Progenitor cell of endocrine pancreas (in vitro differentiated cells): Measurements from ENCODE around the gene KRIT1. TPM values are rescaled to one million over a fixed set of nuclear protein-coding genes. Genes with fewer than 3 reads are reported as not detected.

Source experiments
- DNase-seq: peaks from one replicate; pipeline ENCODE4 v3.0.0; 2021; ENCODE audit warnings: low spot score; ENCODE audit not compliant: unreplicated experiment
- H3K27ac Mint-ChIP-seq: 2 replicates; pipeline ENCODE4 v1.8.0; 2021; ENCODE audit warnings: mild to moderate bottlenecking, moderate library complexity, mixed read lengths
- H3K27me3 Mint-ChIP-seq: 2 replicates; pipeline ENCODE4 v1.8.0; 2021; ENCODE audit warnings: mixed read lengths
- H3K36me3 Mint-ChIP-seq: 2 replicates; pipeline ENCODE4 v1.8.0; 2022; ENCODE audit warnings: mixed read lengths; ENCODE audit not compliant: insufficient read depth
- H3K4me1 Mint-ChIP-seq: 2 replicates; pipeline ENCODE4 v1.8.0; 2021; ENCODE audit warnings: low read depth, mixed read lengths
- H3K4me3 Mint-ChIP-seq: 2 replicates; pipeline ENCODE4 v1.8.0; 2021; ENCODE audit warnings: low read depth, mild to moderate bottlenecking, moderate library complexity, mixed read lengths
- H3K9me3 Mint-ChIP-seq: 2 replicates; pipeline ENCODE4 v1.8.0; 2021; ENCODE audit warnings: low read depth, mixed read lengths
- microRNA-seq: library from miRNA; unstranded; fragments of <30 nt; microRNA quantifications from one replicate; pipeline ENCODE4 v1.1.0, GENCODE V29; 2020; ENCODE audit warnings: borderline number of aligned reads; ENCODE audit not compliant: unreplicated experiment
- total RNA-seq: library from RNA; stranded (reverse); gene quantifications from 2 replicates; pipeline ENCODE4 v1.2.1, GENCODE V29; 2021
- TF ChIP-seq, protein P1 (sequence below): fragments of 200-600 bp; sonication (generic); IDR thresholded peaks from one replicate; pipeline ENCODE4 v1.5.0; 2021; ENCODE audit warnings: antibody characterized with exemption, mild to moderate bottlenecking; ENCODE audit not compliant: unreplicated experiment

Gene KRIT1
- total RNA-seq, 1 donor from 2014 or later: 49.0 TPM

DNA sequence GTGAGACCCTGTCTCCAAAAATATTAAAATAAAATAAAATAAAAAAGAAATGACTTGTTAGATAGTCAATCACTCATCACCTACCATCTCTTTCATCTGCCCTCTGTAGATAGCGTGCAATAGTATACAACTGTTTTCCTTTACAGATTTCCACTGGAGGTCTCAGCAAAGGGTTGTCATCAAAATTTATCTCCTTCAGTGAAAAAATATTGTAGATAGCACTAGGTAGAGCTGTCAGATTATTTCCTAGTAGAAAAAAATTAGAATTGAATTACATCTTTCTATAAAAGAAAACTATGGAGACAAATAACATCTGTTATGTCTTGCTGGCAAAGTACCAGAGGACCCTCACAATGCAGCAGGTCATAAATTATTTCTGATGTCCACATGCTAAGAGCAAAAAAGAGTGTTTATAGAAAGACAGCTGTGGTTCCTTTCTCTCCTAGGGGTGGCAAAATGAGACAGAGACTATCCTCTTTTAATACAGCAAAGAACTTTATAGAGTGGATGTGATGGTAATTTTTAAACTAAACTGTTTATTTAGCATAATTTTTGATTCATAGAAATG lies 95.2 kb downstream of the KRIT1 start:
- Mint-ChIP-seq H3K4me3 (no peak overlapping the region), H3K27me3 (no peaks in the 10 kb centered on the region), H3K4me1 (no peaks in the 10 kb centered on the region), H3K36me3 (no peaks in the 10 kb centered on the region), H3K27ac (no peak overlapping the region), H3K9me3 (no peaks in the 10 kb centered on the region)
- TF ChIP-seq, protein P1, sequence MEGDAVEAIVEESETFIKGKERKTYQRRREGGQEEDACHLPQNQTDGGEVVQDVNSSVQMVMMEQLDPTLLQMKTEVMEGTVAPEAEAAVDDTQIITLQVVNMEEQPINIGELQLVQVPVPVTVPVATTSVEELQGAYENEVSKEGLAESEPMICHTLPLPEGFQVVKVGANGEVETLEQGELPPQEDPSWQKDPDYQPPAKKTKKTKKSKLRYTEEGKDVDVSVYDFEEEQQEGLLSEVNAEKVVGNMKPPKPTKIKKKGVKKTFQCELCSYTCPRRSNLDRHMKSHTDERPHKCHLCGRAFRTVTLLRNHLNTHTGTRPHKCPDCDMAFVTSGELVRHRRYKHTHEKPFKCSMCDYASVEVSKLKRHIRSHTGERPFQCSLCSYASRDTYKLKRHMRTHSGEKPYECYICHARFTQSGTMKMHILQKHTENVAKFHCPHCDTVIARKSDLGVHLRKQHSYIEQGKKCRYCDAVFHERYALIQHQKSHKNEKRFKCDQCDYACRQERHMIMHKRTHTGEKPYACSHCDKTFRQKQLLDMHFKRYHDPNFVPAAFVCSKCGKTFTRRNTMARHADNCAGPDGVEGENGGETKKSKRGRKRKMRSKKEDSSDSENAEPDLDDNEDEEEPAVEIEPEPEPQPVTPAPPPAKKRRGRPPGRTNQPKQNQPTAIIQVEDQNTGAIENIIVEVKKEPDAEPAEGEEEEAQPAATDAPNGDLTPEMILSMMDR: no peak
- DNase-seq: no peak

DNA sequence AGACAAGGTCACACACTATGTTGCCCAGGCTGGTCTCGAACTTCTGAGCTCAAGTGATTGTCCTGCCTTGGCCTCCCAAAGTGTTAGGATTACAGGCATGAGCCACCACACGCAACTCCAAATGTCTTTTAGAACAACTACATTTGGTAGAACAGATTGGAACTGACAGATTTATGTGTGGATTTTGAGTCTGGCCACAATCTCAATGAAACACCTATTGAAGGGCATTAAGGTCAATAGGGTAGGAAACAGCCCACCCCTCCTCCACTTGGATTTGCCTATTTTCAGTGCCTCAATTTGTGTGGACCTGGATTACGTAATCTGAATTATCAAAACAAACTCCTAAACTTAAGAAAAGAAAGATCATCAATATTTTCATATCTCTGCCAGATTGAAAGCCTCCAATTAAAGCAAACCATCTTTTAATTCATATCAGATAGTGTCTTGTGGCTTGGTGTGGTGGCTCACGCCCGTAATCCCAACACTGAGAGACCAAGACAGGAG lies 95.9 kb downstream of the KRIT1 start:
- Mint-ChIP-seq H3K36me3 (no peaks in the 10 kb centered on the region), H3K27ac (no peak overlapping the region), H3K4me3 (no peak overlapping the region), H3K27me3 (no peaks in the 10 kb centered on the region), H3K9me3 (no peaks in the 10 kb centered on the region), H3K4me1 (no peaks in the 10 kb centered on the region)
- no peak for DNase-seq
- TF ChIP-seq, protein P1: no peak

Small RNA genes lying within 50 kb of the gene (microRNA-seq; reads per million reads assigned to microRNA genes)
- gene MIR1285-1: not detected

Other genes with a start within 250 kb of the KRIT1 start
- gene CYP51A1, start 111.4 kb downstream of the KRIT1 start, total RNA-seq: 79.8 and 89.8 TPM in 2 replicates
- 0.31 and 0.34 TPM in 2 replicates for gene LRRD1, start 66.8 kb downstream of the KRIT1 start, total RNA-seq
- 58.1 and 66.1 TPM in 2 replicates for gene ANKIB1, start 60 bp upstream of the KRIT1 start, total RNA-seq
- 51.0 and 55.0 TPM in 2 replicates for gene GATAD1, start 201.6 kb upstream of the KRIT1 start, total RNA-seq
- not detected in 2 replicates for gene ERVW-1, start 232.0 kb upstream of the KRIT1 start, total RNA-seq